Thymus (tissue), 11 donors: ENCODE measurements around the gene PACSIN2. TPM values are rescaled to one million over a fixed set of nuclear protein-coding genes. Genes with fewer than 3 reads are reported as not detected.

ENCODE experiments used
- DNase-seq, 9 donors: peaks; one replicate each; pipeline ENCODE4 v3.0.0-alpha.2; 2013; ENCODE audit warnings: low spot score in 9 of 9, low read depth in 6 of 9, missing footprints in 1 of 9
- H3K27ac ChIP-seq, 2 donors: one replicate each; pipeline ENCODE4 v1.5.1; 2013; ENCODE audit warnings: control low read depth in 1 of 2, low read depth in 1 of 2, low read length in 1 of 2, mild to moderate bottlenecking in 1 of 2, moderate library complexity in 1 of 2
- H3K27me3 ChIP-seq, 2 donors: one replicate each; pipeline ENCODE4 v1.5.1; 2013; ENCODE audit warnings: low read length in 1 of 2; ENCODE audit not compliant: control insufficient read depth in 2 of 2, insufficient read depth in 1 of 2
- H3K36me3 ChIP-seq, 2 donors: one replicate each; pipeline ENCODE4 v1.5.1; 2013; ENCODE audit warnings: low read length in 1 of 2, mild to moderate bottlenecking in 1 of 2, moderate library complexity in 1 of 2; ENCODE audit not compliant: control insufficient read depth in 2 of 2, insufficient read depth in 2 of 2
- H3K4me1 ChIP-seq, 2 donors: one replicate each; pipeline ENCODE4 v1.5.1; 2013; ENCODE audit warnings: low read length in 2 of 2; ENCODE audit not compliant: control insufficient read depth in 2 of 2, insufficient read depth in 2 of 2
- H3K4me3 ChIP-seq, 2 donors: one replicate each; pipeline ENCODE4 v1.5.1; 2013; ENCODE audit warnings: low read length in 2 of 2, control low read depth in 1 of 2, mild to moderate bottlenecking in 1 of 2
- H3K9me3 ChIP-seq, 2 donors: one replicate each; pipeline ENCODE4 v1.5.1; 2013; ENCODE audit warnings: low read length in 1 of 2, mild to moderate bottlenecking in 1 of 2; ENCODE audit not compliant: control insufficient read depth in 2 of 2, insufficient read depth in 1 of 2
- WGBS: extraction: QIAGEN DNeasy Blood & Tissue Kit; methylation state at CpG from one replicate; pipeline ENCODE4 v1.1.7; 2013; 5-methylcytosine and 5-hydroxymethylcytosine counted together
- polyA plus RNA-seq: library from polyadenylated mRNA; stranded (reverse); fragments of 200-250 nt; gene quantifications from one replicate; pipeline ENCODE4 v1.2.3, GENCODE V29; 2013
- total RNA-seq: library from RNA; stranded (reverse); fragments of 120-200 nt; gene quantifications from one replicate; pipeline ENCODE4 v1.2.4, GENCODE V29; 2013
- donor health status: healthy.

The PACSIN2 gene
- total and polyA plus RNA-seq, 2 donors: 27.0 to 36.0 TPM

DNA sequence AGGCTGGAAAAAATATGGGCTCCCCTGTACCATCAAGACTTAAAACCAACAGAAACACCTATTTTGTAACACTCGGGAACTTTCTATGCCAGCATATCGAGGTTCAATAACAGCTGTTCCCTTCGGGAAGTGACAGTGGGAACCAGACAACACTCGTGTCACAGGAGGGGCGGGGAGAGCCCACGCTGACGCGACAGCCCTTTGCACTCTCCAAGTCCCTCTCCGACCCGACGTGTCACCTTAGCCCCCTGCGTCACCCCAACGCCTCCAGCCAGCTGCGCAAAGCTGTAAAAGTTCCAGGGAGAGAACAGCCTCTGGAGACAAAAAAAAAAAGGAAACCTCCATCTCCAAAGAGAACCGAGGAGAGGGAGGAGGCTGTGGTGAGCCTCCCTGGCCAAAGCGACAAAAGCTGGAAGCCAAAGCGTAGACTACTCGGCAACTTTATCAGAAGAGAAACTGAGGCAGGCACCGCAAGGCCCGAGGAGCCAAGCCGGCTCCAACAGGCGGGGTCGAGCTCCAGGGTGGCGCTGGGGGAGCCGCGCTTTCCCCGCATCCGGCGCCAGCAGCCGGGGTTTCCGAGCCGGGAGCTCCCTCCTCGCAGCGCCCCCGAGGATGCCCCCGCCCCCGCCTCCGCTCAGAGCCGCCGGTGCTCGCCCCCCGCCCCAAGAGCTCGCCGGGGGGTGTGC lies 158.6 kb downstream of the PACSIN2 start:
- peak overlapping the region; percentile 72 to 95 for H3K27ac ChIP-seq
- H3K9me3 ChIP-seq: peaks cover 0 to 4% of the 10 kb centered on the region in 2 donors
- peak in 8 of 9 donors; percentile 15 to 77 (median 51) for DNase-seq
- peaks cover 9 to 15% of the 10 kb centered on the region in 2 donors for H3K4me1 ChIP-seq
- H3K27me3 ChIP-seq: no peaks in the 10 kb centered on the region
- no peaks in the 10 kb centered on the region for H3K36me3 ChIP-seq
- under 1% methylated on average over 44 of the region's 44 CpGs for WGBS
- H3K4me3 ChIP-seq: peak overlapping the region; percentile 73 to 92

GRCh38 chr22:42855721-42856120 lies 159.2 kb downstream of the PACSIN2 start:
- DNase-seq: no peak
- peak overlapping the region; percentile 73 to 92 for H3K4me3 ChIP-seq
- no peaks in the 10 kb centered on the region for H3K27me3 ChIP-seq
- H3K27ac ChIP-seq: no peak overlapping the region
- peaks cover 7 to 15% of the 10 kb centered on the region in 2 donors for H3K4me1 ChIP-seq
- peaks cover 0 to 4% of the 10 kb centered on the region in 2 donors for H3K9me3 ChIP-seq
- WGBS: 77% methylated on average over 4 of the region's 4 CpGs
- H3K36me3 ChIP-seq: no peaks in the 10 kb centered on the region

DNA sequence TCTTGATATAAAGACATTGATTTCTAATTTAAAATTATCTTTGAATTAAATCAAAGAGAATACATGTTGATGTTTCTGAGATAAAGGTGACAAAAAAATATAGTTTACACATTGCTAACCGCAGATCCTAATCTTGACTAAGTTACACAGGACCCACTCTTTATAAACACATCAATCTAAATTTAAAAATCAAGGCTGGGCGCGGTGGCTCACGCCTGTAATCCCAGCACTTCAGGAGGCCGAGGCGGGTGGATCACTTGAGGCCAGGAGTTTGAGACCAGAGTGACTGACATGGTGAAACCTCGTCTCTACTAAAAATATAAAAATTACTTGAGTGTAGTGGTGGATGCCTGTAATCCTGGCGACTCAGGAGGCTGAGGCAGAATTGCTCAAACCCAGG lies 159.7 kb downstream of the PACSIN2 start:
- Histone ChIP-seq H3K27me3 (no peaks in the 10 kb centered on the region), H3K4me1 (peaks cover 5 to 15% of the 10 kb centered on the region in 2 donors), H3K9me3 (peaks cover 0 to 4% of the 10 kb centered on the region in 2 donors), H3K36me3 (no peaks in the 10 kb centered on the region), H3K4me3 (no peak overlapping the region), H3K27ac (no peak overlapping the region)
- DNase-seq: no peak
- WGBS: 96% methylated on average over 8 of the region's 8 CpGs

GRCh38 chr22:42848941-42849550 lies 165.9 kb downstream of the PACSIN2 start:
- WGBS: 97% methylated on average over 5 of the region's 5 CpGs
- H3K4me1 ChIP-seq: no peaks in the 10 kb centered on the region
- DNase-seq: no peak
- no peak overlapping the region for H3K27ac ChIP-seq
- no peak overlapping the region for H3K4me3 ChIP-seq
- no peaks in the 10 kb centered on the region for H3K27me3 ChIP-seq
- H3K36me3 ChIP-seq: peaks cover 4 to 8% of the 10 kb centered on the region in 2 donors
- H3K9me3 ChIP-seq: no peaks in the 10 kb centered on the region

- DNase-seq: no peak
- H3K4me1 ChIP-seq: peaks cover 0 to 2% of the 10 kb centered on the region in 2 donors
- no peaks in the 10 kb centered on the region for H3K27me3 ChIP-seq
- H3K27ac ChIP-seq: no peak overlapping the region
- H3K36me3 ChIP-seq: peaks cover 10 to 13% of the 10 kb centered on the region in 2 donors
- no peaks in the 10 kb centered on the region for H3K9me3 ChIP-seq
- 96% methylated on average over 3 of the region's 3 CpGs for WGBS
- H3K4me3 ChIP-seq: no peak overlapping the region
These were observed 167.8 kb downstream of the PACSIN2 start for GRCh38 chr22:42847110-42847509.

- DNase-seq: no peak
- Histone ChIP-seq H3K4me1 (peaks cover 0 to 2% of the 10 kb centered on the region in 2 donors), H3K36me3 (peaks cover 13 to 24% of the 10 kb centered on the region in 2 donors), H3K4me3 (no peak overlapping the region), H3K27ac (no peak overlapping the region), H3K27me3 (no peaks in the 10 kb centered on the region), H3K9me3 (no peaks in the 10 kb centered on the region)
- 71% methylated on average over 4 of the region's 4 CpGs for WGBS
These were observed 170.2 kb downstream of the PACSIN2 start for GRCh38 chr22:42844756-42845155.

DNA sequence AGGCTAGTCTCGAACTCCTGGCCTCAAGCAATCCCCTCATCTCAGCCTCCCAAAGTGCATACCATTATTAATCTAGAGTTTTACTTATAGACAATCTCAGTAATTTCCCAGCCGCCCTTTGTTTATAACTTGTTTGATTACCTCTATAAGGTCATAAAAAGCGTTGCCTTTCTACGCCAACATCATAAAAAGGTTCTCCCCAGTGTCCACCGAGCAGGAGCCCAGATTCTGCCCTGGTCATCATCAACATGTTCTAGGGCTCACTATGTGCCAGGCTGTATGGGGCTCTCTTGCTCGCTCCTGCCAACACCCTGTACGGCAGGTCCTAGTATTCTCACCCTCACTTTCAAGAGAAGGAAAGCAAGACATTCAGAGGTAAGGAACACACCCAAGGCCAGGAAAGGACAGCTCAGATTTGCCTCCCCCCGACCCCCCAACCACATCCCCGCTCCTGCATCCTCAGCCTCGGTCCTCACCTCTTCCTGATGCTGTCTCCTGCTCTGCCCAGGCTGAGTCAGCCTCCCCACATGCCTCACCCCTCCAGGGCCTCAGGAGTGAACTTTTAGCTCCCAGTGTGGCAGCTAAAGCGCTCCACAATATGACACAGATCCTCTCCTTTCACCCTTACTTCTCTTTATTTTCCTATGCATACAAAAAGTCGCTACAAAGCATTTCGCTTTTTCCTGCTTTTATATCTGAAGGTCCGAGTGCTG lies 172.1 kb downstream of the PACSIN2 start:
- Histone ChIP-seq H3K4me1 (peaks cover 0 to 2% of the 10 kb centered on the region in 2 donors), H3K27me3 (no peaks in the 10 kb centered on the region), H3K9me3 (no peaks in the 10 kb centered on the region), H3K4me3 (no peak overlapping the region), H3K36me3 (peaks cover 13 to 27% of the 10 kb centered on the region in 2 donors), H3K27ac (no peak overlapping the region)
- no peak for DNase-seq
- 93% methylated on average over 14 of the region's 14 CpGs for WGBS

DNA sequence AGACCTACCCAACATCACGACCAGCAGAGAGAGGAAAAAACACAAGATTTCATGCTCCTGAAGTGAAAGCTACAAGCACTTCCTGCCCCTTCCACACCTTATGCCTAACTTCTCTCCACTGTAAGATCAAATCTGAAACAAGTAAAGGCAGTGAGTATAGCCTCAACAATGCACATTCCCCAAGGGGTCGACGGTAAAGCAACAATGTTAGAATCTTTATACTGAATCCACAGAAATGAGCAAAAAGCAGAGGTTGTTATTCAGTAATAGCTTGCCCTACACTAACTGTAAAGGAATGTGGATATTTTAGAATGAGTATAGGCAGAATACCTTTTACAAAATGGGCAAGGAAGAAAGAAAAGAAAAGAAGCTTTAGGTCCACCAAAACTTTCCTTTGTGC lies 173.5 kb downstream of the PACSIN2 start:
- Histone ChIP-seq H3K27ac (no peak overlapping the region), H3K27me3 (no peaks in the 10 kb centered on the region), H3K9me3 (no peaks in the 10 kb centered on the region), H3K36me3 (peaks cover 13 to 22% of the 10 kb centered on the region in 2 donors), H3K4me3 (no peak overlapping the region), H3K4me1 (peaks cover 0 to 2% of the 10 kb centered on the region in 2 donors)
- WGBS: 62% methylated on average over 3 of the region's 3 CpGs
- no peak for DNase-seq

DNA sequence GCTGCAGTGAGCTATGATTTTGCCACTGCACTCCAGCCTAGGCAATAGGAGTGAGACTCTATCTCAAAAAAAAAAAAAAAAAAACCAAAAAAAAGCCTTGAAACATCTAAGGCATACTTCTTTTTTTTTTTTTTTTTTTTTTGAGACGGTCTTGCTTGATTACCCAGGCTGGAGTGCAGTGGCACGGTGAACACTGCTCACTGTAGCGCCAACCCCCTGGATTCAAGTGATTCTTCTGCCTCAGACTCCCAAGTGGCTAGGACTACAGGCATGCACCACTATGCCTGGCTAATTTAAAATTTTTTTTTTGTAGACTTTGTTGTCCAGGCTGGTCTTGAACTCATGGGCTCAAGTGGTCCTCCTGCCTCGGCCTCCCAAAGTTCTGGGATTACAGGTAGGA lies 177.4 kb downstream of the PACSIN2 start:
- DNase-seq: no peak
- Histone ChIP-seq H3K36me3 (peaks cover 16 to 29% of the 10 kb centered on the region in 2 donors), H3K27me3 (no peaks in the 10 kb centered on the region), H3K4me3 (no peak overlapping the region), H3K4me1 (no peaks in the 10 kb centered on the region), H3K9me3 (no peaks in the 10 kb centered on the region), H3K27ac (no peak overlapping the region)
- 94% methylated on average over 4 of the region's 4 CpGs for WGBS
